NCI-H1436 treated with DMSO at 0.1 percent for 48 hours (cell line): Measurements from ENCODE around the gene LIFR.
"Not testable (repeated sequence)": the region's sequence is repeated elsewhere in the genome, so short reads cannot be mapped to it uniquely, and the experiment has no call there.

Experiments used
- DNase-seq: peaks from one replicate; lab custom pipeline; 2025; lab: John Stamatoyannopoulos, UW

LIFR gene, protein sequence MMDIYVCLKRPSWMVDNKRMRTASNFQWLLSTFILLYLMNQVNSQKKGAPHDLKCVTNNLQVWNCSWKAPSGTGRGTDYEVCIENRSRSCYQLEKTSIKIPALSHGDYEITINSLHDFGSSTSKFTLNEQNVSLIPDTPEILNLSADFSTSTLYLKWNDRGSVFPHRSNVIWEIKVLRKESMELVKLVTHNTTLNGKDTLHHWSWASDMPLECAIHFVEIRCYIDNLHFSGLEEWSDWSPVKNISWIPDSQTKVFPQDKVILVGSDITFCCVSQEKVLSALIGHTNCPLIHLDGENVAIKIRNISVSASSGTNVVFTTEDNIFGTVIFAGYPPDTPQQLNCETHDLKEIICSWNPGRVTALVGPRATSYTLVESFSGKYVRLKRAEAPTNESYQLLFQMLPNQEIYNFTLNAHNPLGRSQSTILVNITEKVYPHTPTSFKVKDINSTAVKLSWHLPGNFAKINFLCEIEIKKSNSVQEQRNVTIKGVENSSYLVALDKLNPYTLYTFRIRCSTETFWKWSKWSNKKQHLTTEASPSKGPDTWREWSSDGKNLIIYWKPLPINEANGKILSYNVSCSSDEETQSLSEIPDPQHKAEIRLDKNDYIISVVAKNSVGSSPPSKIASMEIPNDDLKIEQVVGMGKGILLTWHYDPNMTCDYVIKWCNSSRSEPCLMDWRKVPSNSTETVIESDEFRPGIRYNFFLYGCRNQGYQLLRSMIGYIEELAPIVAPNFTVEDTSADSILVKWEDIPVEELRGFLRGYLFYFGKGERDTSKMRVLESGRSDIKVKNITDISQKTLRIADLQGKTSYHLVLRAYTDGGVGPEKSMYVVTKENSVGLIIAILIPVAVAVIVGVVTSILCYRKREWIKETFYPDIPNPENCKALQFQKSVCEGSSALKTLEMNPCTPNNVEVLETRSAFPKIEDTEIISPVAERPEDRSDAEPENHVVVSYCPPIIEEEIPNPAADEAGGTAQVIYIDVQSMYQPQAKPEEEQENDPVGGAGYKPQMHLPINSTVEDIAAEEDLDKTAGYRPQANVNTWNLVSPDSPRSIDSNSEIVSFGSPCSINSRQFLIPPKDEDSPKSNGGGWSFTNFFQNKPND

DNA sequence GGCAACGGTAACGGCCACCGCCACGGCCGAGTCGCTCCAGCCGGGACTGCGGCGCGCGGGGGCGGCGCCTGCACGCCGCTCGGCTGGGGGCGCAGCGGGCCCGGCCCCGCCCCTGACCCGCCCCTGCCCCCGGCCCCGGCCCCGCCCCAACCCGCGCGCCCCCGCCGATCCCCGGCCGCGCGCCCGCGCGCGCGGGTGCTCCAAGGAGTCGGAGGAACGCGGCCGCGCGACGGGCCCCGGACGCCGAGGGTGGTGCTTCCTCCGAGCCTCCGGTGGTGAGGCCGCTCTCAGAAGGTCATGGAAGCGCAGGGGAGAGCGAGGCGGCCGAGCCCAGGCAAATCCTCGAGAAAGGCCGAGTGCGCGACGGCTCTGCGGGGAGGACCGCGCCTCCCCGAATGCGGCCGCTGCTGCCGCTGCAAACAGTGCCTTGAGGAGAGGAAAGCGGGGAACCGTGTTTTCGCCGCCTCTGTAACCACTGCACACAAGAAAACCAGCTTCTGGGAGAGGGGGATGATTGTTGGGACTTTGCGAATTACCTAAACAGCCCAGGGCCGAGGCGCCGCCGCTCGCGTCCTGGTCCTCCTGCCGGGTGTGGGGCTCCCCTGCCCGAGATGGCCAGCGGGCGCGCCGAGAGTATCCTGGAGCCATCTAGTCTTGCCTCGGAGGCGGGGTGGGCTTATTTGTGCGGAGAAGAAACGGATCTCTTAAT lies at the start of gene LIFR:
TSS of gene LIFR (minus strand) at position 48 of the 709 bp plus-strand sequence. CDS start 25,999 bp downstream, outside the sequence.
- no peak for DNase-seq

DNA sequence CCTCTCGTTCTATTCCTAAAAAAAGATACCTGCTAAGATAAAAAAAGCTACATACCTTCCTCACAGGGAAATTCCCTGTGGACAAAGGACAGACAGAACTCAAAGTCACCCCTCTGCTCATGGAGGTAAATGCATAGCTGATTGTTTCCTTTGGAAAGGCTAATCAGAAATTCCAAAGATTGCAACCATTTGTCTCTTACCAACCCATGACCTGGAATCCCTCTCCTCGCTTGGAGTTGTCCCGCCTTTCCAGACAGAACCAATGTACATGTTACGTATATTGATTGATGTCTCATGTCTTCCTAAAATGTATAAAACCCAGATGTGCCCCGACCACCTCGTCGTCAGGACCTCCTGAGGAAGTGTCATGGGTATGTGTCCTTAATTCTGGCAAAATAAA lies 49.2 kb upstream of the LIFR start:
- no peak for DNase-seq

DNA sequence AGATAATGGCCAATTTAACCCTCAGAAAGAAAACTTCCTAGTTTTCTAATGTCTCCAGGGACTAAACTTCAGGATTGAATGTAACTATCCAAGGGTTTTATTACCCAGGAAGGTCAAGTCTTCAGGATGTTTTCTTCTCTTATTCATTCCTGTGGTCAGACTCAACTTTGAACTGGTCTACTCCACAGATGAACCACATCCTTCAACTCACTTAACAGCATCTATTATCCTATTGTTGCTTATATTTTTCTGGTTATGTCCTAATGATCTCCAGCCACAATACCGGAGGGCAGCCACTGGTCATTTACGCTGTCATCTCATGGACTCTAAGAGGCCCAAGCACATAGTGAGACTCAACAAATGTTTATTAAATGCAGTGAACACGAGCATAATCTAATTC lies 47.2 kb upstream of the LIFR start:
- no peak for DNase-seq

DNA sequence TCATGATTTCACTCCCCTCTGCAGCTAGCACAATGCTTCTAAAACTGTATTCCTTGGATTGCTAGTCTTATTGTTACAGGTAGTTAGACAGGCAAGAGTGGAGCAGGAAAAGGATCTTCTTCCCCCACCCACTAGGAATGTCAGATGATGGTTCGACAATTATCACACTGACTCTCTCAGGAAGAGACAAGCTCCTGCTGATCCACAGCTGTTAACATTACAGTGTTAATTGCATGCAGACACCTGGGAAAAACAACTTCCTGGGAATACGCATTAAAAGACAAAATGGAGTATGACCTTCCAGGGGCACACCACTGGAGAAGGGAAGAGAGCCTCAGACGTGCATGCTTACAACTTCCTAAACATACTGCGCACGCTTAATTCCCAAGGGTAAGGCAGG lies 46.2 kb upstream of the LIFR start:
- DNase-seq, result no peak

DNA sequence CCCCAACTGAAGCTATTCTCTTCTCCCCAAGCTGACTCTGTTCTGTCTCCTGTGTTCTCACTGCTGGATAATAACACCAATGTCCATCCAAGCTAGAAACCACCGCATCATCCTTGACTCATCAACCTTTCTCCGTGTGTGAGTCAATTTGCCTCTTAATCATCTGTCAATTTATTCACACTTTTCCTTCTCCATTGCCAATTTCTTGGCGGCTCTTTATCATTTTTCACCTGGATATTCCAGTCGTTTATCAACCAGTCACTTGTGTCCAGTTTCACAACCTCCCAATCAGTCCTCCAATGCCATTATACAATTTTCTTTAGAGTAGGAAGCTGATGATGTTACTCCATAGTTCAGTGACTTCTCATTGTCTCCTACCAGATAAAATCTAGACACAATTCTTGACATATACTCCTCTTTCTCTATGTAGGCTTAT lies 45.4 kb upstream of the LIFR start:
- DNase-seq, result no peak

DNA sequence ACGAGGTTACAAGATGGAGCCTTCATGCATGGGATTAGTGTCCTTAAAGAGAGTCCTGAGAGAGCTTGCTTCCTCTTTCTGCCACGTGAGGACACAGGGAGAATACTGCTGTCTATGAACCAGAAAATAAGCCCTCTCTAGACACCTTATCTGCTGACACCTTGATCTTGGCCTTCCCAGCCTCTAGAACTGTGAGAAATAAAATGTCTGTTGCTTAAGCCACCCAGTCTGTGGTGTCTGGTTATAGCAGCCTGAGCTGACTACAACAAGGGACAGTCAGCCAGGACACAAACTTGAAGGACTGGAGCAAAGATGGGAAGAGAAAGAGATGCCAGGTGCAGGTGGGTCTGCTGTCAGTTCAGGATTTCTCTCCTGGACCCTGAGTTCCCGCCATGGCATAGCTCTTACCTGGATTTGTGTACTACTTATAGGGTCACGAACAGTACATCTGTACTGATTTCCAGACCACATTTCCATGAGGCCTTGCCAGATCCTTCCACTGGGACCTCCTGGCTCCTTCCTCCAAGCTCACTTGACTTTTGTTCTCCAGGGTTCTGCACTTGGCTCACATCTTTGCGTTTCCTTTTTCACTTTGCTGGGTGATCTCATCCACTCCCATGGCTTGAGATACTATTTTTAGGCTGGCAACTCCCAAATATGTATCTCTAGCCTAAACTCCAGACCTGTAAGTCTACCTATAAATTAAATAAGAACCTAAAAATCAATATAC lies 44.9 kb upstream of the LIFR start:
- no peak for DNase-seq

DNA sequence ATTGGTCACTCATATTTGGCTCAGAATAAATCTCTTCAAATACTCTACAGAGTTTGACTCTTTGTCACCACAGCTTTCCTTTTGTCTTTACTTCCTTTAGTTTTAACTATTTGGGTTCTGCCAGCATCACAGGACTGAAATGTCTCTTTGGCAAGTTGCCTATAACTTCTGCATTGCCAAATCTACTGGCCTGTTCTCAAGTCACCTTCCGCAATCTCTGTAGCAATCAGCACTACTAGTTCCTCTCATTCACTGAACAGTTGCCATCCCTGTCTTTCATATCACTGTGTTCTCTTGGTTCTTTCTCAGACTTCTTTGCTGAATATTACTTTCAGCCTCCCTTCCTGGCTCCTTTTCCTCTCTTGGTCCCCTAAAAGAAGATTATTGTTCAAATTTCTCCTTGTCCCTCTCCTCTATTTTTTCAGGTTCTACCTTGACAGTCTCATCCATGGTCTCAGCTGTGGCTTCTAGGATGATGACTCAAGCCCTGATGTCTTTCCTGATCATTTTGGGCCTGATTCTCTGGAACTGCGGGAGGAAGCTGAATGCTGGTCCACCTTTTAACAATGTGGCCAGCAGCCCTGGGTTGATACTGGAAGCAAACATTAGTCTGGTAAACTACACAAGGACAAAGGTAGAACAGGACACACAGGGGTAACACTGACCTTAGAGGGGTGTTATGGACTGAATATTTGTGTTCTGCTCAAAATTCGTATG lies 44.0 kb upstream of the LIFR start:
- no peak for DNase-seq

DNA sequence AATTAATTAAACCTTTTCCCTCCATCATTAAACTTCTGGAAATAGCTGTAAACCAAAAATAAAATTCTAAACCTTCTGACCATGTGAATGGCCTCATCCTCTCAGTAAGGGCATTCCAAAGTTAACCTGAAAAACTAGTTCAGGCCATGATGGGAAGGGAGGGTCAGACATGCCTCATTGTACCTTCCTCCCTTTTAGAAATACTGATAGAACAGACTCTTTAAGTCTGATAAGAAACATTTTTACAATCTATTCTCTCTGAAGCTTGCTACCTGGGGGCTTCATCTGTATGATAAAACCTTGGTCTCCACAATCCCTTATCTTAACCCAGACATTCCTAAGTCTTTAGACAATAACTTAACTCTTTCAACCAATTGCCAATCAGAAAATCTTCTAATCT lies 43.3 kb upstream of the LIFR start:
- DNase-seq, result not testable (repeated sequence)

DNA sequence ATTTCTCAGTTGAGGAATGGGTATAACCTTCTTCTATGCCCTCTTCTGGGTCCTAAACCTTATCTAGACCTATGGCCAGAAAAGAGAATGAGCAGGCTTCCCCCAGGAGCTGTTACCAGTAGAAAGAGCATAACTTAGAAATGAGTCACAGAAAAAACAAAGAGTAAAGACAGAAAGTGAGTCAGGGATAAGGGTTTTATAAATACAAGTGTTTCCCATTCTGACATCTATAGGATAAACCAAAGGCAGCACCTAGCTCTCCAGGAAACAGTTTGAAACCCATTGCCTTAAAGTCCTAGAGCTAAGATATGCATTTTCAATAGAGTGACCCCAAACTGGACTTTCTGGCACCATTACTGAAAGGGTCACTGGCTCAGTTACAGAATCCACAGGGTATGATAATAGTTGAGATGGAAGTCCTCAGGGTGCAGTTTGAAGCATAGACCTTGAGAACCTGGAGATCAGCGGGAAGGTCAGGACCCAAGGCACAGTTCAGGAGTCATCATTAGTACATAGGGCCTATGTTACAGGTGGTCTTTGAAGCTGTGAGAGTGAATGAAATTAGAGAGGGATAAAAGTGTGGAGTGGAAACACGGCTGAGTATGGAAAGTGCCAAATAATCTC lies 42.7 kb upstream of the LIFR start:
- no peak for DNase-seq

DNA sequence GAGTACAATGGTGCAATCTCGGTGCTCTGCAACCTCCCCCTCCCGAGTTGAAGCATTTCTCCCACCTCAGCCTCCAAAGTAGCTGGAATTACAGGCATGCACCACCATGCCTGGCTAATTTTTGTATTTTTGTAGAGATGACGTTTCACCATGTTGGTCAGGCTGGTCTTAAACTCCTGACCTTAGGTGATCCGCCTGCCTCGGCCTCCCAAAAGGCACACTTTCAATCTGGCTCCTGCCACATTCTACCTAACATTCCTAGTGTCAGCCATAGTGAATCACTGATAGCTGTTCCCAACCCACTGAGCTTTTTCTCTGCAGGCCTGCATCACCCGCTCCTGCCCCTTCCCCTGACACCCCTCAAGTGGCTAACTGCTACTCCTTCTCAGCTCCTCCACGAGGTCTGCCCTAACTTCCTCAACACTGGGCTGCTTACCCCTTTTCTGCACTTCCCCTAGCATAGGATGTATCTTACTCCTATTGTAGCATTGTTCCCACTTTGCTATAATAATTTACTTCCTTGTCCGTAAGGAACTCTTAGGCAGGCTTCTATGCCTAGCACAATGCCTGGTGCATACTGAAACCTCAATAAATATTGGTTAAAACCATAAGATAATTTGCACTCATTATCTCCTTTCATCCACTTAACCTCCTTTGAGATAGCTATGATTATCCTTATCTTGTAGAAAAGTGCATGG lies 42.0 kb upstream of the LIFR start:
- DNase-seq, result no peak

DNA sequence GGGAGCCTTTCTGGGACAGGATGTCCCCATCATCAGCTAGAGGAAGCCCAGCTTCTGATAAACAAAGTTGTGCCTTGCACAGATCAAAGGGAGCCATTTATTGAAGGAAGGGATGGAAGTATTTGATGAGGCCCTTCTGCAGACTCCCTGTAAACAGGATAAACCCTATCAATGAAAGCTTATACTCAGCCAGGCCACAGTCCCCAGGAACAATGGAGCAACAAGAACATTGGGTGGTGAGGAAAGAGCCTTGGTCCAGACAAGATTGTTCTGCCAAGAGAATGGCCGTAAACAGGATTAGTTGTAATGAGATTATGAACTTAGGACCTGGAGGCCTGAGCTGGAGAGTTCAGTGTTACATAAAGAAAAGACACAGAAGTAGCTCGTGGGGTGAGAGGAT lies 40.5 kb upstream of the LIFR start:
- DNase-seq, result no peak

DNA sequence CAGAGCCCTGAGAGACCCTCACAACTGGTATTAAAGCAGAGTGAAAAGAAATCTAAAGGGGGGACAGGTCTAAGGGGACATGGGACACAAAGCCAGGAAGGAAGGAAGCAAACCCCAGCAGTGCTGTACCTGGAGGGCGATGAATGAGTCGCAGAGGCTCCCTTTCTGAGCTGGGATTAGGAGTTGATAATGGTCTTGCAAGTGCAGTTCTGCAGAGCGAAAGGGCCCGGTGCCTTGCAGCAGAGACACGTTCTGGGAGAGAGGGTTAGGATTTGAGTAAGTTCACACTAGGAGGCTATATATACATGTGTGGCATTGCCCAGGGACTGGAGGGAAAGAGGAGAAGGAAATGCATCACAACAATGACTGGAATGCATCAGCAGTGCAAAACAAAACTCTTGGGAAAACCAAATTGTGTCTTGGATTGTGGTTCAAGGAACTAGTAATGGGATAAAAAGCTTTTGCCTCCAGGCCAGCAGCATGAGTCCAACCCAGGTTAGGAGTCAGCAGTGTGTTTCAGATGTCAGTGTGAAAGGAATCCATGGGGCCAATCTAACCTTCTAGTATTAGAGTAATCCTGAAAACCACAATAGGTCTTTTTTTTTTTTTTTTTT lies 38.8 kb upstream of the LIFR start:
- no peak for DNase-seq

DNA sequence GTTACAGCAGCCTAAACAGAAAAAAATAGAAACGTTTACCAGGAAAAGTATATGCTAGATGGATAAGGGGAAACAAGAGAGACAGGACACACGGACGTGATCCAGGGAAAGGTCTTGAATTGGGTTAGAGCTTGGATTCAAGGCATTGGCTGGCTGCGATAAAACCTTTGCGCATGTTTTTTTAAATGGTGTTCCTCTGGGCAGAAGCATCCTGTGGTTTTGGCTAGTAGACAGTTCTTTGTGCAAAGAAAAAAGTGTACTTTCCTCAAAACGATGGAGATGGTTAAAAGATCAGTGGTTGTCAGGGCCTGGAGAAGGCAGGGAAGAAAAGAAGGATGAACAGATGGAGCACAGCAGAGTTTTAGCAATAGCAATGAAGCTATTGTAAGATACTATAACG lies 37.5 kb upstream of the LIFR start:
- DNase-seq, result no peak

DNA sequence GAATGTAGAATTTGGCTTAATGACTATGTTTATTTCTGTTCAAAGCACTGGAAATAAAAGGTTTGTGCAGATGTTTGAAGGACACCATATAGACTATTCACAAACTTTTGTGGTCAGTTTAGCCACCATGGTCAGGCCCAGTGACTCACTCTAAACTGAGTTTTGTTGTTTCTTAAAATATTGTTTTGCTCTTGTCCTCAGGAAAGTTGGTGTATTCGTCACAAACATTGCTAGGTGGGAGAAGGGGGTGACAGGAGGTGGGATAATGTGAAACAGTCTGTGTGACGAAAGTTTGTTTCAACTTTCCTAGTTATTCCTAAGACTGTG lies 35.0 kb upstream of the LIFR start:
- no peak for DNase-seq

DNA sequence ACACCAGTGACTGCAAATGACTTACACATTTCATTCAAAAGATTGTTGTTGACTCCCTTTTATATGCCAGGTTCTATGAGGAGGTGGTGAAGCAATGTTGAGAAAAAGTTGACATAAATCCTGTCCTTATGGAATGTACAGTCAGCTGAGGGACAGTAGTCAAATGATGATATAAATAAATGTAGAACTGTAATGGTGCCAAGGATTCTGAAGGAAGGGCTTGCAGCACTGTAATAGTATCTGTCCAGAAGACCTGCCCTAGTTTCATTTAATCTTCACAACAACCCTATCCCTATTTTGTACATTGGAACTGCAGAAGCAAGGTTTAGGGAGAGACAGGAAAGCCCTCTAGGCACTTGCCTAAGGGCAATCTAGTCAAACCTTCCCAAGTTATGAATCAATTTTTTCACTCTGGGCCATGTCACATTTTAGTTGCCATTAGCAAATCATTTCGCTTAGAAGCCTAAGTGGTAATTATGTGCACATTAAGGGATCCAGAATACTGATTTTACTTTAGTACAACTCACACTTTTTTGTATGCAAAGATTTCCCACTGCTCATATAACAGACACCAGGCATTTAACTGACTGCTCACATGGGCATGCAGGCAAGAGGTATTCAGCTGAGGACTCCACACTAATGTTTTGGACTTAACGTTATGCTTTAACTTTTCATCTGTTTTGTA lies 34.5 kb upstream of the LIFR start:
- DNase-seq, result no peak

DNA sequence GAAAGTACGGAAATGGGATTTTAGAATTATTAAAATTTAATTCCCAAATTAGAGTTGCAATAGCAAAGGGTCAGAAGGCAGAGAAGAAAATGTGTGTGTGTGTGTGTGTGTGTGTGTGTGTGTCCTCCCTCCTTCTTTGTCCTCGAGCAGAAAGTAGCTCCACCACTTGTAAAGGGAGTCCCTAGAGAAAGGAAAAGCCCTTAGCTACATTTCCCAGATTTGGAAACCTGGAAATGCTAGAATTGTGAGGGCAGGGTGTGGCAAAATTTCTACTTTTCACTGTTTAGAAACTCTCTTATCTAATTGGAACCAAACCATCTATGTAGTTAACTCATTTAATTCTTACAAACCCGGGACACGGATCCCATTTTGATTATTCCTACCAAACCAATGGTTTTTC lies 33.2 kb upstream of the LIFR start:
- no peak for DNase-seq

DNA sequence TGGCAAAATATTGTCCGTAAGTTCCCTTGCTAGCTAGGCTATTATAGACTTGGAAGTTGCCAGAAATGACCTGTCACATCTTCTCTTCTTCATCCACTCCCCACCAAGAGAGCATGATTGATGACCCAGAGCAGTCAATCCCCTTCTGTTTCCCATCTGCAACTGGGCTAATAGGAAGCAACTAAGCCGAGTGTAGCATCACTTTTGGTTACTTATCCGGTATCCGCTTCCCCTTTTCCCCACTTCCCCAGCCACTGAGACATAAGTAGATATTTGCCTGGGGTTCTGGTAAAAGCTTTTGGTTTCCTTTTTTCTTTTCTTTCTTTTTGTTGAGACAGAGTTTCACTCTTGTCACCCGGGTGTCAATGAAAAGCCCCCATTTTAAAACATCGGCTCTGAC lies 29.4 kb upstream of the LIFR start:
- no peak for DNase-seq

DNA sequence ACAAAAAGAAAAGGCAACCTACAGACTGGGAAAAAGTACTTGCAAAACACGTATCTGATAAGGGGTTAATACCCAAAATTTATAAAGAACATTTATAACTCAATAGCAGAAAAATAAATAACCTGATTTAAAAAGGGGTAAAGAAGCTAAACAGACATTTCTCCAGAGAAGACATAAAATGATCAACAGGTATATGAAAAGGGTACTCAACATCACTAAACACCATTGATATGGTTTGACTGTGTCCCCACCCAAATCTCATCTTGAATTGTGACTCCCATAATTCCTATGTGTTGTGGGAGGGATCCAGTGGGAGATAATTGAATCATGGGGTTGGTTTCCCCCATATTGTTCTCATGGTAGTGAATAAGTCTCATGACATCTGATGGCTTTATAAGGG lies 27.1 kb upstream of the LIFR start:
- no peak for DNase-seq

DNA sequence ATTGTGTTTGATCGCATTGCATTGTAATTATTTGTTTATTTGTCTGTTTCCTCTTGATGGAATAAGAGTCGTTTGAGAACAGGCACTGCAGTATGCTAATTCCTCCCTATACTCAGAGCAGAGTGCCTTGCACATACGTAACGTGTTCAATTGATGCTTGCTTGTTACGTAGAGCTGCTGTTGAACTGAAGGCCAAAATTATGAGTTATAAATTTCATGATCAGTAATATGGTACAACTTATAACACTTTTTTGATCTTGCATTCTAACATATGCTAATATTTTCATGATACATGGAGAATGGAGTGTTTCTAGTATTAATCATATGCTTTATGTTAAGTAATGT lies 26.5 kb upstream of the LIFR start:
- no peak for DNase-seq
